ENCODE results near the gene ORAI3. TPM values are rescaled to one million over a fixed set of nuclear protein-coding genes. Genes with fewer than 3 reads are reported as not detected.

ORAI3 gene
- total RNA-seq: 25.8 to 28.2 TPM (median 26.2 TPM) in 3 replicates

DNA sequence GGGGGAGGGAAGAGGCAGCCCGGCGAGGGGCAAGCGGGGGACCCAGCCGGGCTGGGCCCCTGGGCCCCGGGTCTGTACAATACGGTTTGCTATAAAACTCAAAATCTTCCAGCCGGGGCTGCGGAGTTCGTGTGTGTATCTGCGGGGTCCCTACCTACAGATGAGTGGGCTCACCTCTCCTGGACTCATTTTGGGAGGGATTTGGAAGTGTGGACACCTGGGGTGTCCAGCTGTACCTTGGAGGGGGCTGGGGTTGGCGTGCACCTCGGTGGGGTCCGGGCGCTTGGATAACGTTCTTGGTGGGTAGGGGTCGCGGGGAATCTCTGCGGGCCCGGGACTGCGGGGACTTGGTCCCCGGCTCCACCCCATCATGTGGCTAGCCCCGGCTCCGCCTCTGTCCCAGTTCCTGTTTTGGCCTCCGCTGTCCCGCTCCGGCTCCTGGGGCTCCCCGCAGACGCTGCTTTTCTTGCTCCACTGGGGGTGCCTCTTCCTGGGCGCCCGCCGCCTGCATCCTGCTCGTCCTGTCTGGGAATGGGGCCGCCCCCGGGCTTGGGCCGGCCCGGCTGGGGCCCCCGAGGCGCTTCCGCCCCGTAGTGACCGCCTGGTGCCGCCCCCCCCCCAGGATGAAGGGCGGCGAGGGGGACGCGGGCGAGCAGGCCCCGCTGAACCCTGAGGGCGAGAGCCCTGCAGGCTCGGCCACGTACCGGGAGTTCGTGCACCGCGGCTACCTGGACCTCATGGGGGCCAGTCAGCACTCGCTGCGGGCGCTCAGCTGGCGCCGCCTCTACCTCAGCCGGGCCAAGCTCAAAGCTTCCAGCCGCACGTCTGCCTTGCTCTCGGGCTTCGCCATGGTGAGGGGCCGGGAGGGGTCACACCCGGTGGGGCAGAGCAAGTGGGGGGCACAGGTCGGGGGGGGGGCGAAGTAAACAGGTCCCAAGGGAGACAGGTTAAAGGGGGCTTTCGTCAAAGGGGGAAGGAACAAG is at the start of gene ORAI3:
TSS of gene ORAI3 (plus strand) at position 402 of the 983 bp plus-strand sequence. CDS start at position 624, 222 bp downstream.
- no peaks in the 10 kb centered on the region for H3K27me3 Mint-ChIP-seq (ENCODE audit: low read depth)
- H3K36me3 Mint-ChIP-seq: peaks cover 14% of the 10 kb centered on the region
- TF ChIP-seq, protein P1, sequence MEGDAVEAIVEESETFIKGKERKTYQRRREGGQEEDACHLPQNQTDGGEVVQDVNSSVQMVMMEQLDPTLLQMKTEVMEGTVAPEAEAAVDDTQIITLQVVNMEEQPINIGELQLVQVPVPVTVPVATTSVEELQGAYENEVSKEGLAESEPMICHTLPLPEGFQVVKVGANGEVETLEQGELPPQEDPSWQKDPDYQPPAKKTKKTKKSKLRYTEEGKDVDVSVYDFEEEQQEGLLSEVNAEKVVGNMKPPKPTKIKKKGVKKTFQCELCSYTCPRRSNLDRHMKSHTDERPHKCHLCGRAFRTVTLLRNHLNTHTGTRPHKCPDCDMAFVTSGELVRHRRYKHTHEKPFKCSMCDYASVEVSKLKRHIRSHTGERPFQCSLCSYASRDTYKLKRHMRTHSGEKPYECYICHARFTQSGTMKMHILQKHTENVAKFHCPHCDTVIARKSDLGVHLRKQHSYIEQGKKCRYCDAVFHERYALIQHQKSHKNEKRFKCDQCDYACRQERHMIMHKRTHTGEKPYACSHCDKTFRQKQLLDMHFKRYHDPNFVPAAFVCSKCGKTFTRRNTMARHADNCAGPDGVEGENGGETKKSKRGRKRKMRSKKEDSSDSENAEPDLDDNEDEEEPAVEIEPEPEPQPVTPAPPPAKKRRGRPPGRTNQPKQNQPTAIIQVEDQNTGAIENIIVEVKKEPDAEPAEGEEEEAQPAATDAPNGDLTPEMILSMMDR (IDR thresholded peaks at IDR 0.05; ENCODE audit: unreplicated experiment): no peak
- peak within 1 kb of the TSS; percentile 87 for H3K4me3 Mint-ChIP-seq
- peak within 1 kb of the TSS; percentile 96 for H3K27ac Mint-ChIP-seq
- peak in 1 of 2 experiments; percentile 75 for DNase-seq (ENCODE audit: low spot score in 2 of 2, unreplicated experiment in 2 of 2)
- H3K9me3 Mint-ChIP-seq: no peaks in the 10 kb centered on the region
- H3K4me1 Mint-ChIP-seq: peaks cover 23% of the 10 kb centered on the region

DNA sequence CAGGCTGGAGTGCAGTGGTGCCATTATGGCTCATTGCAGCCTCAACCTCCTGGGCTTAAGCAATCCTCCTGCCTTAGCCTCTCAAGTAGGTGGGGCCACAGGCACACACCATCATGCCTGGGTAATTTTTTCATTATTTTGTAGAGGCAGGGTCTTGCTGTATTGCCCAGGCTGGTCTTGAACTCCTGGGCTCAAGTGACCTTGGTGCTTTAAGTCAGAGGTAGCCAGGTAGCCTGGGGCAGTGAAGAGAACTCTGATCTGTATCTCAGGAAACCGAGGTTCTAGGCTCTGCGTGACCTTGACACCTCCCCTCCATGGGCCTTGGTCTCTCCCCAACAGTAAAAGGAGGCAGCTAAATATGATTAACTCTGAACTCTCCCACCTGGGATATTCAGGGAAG is 49.1 kb upstream of the ORAI3 start:
- no peaks in the 10 kb centered on the region for H3K36me3 Mint-ChIP-seq
- TF ChIP-seq, protein P1 (IDR thresholded peaks at IDR 0.05; ENCODE audit: unreplicated experiment): no peak
- H3K4me1 Mint-ChIP-seq: peaks cover 36% of the 10 kb centered on the region
- no peak overlapping the region for H3K4me3 Mint-ChIP-seq
- no peak overlapping the region for H3K27ac Mint-ChIP-seq
- no peaks in the 10 kb centered on the region for H3K9me3 Mint-ChIP-seq
- DNase-seq (ENCODE audit: low spot score in 2 of 2, unreplicated experiment in 2 of 2): no peak
- no peaks in the 10 kb centered on the region for H3K27me3 Mint-ChIP-seq (ENCODE audit: low read depth)

DNA sequence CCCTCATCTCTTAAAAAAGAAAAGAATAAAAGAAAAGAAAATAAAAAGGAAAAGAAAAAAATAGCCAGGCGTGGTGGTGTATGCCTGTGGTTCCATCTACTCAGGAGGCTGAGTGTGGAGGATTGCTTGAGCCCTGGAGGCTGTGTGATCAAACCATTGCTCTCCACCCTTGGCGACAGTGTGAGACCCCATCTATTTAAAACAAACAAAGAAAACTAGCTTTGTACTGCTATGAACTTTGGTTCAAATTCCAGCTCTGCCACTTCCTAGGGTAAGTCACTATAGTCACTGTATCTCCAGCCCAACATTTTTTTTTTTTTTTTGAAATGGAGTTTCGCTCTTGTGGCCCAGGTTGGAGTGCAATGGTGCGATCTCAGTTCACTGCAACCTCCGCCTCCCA is 48.3 kb upstream of the ORAI3 start:
- Mint-ChIP-seq H3K4me3 (no peak overlapping the region), H3K27ac (peak overlapping the region; percentile 64), H3K27me3 (ENCODE audit: low read depth) (no peaks in the 10 kb centered on the region), H3K9me3 (no peaks in the 10 kb centered on the region), H3K36me3 (no peaks in the 10 kb centered on the region), H3K4me1 (peaks cover 29% of the 10 kb centered on the region)
- TF ChIP-seq, protein P1 (IDR thresholded peaks at IDR 0.05; ENCODE audit: unreplicated experiment): no peak
- no peak for DNase-seq (ENCODE audit: low spot score in 2 of 2, unreplicated experiment in 2 of 2)

DNA sequence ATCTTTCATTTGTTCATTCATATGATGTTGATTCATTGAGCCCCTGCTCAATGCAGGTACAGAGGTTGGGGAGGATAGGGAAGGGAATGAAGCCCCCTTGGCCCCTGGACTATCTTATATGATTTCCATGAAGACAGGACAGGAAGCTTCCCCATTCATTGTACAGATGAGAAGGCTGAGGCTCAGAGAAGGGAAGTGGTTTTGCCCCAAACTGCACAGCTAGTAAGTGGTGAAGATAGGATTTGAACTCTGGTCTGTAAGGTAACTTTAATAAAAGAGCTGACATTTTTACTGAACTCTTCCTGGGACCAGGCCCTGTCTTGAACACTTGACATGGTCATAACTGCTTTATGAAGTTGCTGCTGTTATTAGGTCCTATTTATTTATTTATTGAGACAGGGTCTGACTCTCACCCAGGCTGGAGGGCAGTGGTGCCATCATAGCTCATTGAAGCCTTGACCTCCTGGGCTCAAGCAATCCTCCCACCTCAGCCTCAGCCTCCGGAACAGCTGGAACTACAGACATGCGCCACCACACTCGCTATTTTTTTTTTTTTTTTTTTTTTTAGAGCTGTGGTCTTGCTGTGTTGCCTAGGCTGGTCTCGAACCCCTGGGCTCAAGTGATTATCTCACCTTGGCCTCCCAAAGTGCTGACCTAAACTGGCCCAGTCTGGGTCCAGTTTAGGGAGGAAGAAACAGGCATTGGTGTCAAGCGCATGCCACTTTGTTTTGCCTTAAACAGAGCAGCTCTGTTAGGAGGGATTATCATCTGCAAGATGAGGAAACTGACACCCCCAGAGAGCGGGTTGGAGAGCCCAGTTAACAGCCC is 47.5 kb upstream of the ORAI3 start:
- Mint-ChIP-seq H3K9me3 (no peaks in the 10 kb centered on the region), H3K27me3 (ENCODE audit: low read depth) (no peaks in the 10 kb centered on the region), H3K4me3 (peak overlapping the region; percentile 59), H3K36me3 (no peaks in the 10 kb centered on the region), H3K27ac (peak overlapping the region; percentile 64), H3K4me1 (peaks cover 20% of the 10 kb centered on the region)
- DNase-seq (ENCODE audit: low spot score in 2 of 2, unreplicated experiment in 2 of 2): no peak
- TF ChIP-seq, protein P1 (IDR thresholded peaks at IDR 0.05; ENCODE audit: unreplicated experiment): no peak

DNA sequence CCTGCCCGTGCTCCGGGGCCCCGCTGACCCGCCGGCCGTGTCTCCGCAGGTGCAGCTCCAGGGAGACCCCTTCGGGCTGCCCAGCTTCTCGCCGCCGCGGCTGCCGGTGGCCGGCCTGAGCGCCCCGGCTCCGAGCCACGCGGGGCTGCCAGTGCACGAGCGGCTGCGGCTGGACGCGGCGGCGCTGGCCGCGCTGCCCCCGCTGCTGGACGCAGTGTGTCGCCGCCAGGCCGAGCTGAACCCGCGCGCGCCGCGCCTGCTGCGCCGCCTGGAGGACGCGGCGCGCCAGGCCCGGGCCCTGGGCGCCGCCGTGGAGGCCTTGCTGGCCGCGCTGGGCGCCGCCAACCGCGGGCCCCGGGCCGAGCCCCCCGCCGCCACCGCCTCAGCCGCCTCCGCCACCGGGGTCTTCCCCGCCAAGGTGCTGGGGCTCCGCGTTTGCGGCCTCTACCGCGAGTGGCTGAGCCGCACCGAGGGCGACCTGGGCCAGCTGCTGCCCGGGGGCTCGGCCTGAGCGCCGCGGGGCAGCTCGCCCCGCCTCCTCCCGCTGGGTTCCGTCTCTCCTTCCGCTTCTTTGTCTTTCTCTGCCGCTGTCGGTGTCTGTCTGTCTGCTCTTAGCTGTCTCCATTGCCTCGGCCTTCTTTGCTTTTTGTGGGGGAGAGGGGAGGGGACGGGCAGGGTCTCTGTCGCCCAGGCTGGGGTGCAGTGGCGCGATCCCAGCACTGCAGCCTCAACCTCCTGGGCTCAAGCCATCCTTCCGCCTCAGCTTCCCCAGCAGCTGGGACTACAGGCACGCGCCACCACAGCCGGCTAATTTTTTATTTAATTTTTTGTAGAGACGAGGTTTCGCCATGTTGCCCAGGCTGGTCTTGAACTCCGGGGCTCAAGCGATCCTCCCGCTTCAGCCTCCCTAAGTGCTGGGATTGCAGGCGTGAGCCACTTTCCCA is 46.6 kb upstream of the ORAI3 start:
- DNase-seq (ENCODE audit: low spot score in 2 of 2, unreplicated experiment in 2 of 2): peak; percentile 53 to 75

More for the DNA sequence above, 46.6 kb upstream of the ORAI3 start:
- TF ChIP-seq, protein P1 (IDR thresholded peaks at IDR 0.05; ENCODE audit: unreplicated experiment): no peak
- H3K36me3 Mint-ChIP-seq: no peaks in the 10 kb centered on the region
- H3K4me1 Mint-ChIP-seq: peaks cover 13% of the 10 kb centered on the region
- peak overlapping the region; percentile 90 for H3K4me3 Mint-ChIP-seq
- no peaks in the 10 kb centered on the region for H3K27me3 Mint-ChIP-seq (ENCODE audit: low read depth)
- H3K9me3 Mint-ChIP-seq: no peaks in the 10 kb centered on the region
- peak overlapping the region; percentile 99 for H3K27ac Mint-ChIP-seq
